TTC549 (cell line): ENCODE data around the gene SLC38A7.
A peak's percentile ranks its signal among the peaks of the same experiment; 100 is the strongest.
"Not testable (repeated sequence)": the region's sequence is repeated elsewhere in the genome, so short reads cannot be mapped to it uniquely, and the experiment has no call there.

Experiments used
- FAIRE-seq: peaks from 2 replicates; lab custom pipeline; 2012; peaks lifted over from hg19 to GRCh38; lab: Jason Lieb, UNC

The SLC38A7 gene

DNA sequence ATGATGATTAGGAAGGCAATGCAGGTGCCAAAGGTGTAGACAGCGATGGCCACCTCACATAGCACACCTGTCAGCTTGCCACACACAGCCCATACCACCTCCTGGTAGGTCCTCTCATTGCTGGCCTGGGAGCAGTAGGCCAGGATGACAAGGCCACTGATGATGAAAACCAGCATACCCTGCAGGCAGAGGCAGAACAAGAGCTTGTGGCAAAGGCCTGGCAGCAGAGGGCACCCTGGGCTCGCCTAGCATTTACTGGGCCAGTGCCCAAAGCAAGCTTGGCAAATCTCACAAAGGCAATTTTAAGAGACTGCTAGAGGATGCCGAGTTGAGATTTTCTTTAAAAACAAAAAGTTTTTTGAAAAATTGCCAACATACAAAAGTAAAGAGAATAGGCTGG, 5.9 kb downstream of the SLC38A7 start:
- FAIRE-seq = no peak

DNA sequence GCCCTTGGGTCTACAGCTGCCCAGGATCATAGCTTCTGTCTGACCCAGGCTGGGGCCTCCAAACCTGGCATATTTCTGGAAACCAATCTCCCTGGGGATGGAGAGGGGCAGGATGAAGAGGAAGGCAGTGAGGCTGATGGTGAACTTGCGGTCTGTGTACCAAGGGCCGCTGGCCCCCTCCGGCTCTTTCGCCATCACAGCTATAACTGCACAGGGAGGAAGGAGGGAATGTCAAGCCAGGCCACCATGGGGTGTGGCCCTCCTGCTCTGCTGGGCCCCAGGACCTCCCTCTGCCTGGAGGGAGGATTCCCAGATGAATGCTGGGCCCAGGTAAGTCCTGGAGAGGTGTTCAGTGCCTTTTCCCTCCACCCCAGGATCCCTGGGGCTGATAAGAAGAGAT, 6.3 kb downstream of the SLC38A7 start:
- no peak for FAIRE-seq

DNA sequence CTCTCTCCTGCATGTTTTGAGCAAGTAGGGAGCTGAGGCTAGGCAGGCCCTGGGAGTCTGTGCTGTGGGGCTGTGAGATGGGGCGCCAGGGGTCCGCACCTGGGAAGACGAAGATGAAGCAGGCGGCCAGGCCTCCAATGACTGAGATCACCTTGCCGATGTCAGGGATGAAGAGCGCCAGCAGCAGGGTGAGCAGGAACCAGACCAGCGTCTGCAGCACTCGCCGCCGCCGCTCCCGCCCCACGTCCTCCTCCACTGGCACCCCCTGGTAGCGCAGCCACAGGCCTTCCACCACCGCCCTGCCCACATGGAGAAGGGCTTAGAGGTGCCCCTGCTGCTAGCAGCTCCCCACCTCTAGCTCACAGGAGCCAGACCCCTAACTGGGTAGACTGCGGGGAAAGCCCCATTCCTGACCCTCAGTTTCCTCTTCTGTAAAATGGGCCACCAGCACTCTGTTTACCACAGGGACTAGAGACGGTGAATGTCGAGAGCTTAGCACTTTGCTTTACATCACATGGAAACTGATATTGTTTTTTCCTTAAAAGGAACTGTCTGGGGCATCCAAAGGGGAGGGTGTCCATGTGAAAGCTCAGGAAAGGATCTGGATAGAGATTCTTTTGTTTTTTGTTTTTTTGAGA, 13.5 kb downstream of the SLC38A7 start:
- FAIRE-seq = no peak

DNA sequence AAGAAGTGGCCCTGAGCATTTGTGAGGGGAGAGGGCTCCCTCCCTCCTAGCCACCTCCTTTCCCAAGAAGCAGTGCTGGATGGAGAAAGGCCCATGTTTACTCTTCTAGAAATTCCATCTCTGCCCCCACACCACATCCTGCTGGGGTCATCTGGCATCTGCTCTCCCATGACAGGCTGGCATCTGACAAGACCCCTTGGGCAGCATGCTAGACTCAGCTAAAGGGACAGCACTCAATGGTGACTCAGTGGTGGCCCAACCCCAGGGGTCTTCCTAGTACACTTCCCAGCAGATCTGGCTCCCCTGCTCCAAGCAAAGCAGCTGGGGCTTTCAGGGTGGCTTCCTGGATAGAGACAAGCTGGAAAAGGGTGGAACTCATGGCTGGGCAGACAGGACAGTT, 14.4 kb downstream of the SLC38A7 start:
- FAIRE-seq = no peak

DNA sequence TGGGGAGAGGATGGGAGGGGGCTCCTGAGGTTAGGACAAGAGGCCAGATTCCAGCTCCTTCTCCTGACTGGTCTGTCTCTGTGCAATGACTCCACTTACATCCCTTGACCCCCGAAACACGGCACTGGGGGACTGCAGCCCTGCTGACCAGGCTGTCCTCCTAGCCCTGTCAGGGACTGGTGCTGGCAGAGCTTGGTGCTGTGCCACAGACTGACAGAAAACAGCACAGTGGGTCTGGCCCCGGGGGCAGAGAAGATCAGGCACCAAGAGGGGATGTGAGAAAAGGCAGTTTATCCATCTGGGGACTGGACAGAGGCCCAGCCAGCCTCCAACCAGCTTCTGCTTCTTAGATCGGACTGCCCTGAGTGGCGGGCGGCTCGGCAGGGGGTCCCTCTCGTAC, 19.4 kb downstream of the SLC38A7 start:
- no peak for FAIRE-seq

DNA sequence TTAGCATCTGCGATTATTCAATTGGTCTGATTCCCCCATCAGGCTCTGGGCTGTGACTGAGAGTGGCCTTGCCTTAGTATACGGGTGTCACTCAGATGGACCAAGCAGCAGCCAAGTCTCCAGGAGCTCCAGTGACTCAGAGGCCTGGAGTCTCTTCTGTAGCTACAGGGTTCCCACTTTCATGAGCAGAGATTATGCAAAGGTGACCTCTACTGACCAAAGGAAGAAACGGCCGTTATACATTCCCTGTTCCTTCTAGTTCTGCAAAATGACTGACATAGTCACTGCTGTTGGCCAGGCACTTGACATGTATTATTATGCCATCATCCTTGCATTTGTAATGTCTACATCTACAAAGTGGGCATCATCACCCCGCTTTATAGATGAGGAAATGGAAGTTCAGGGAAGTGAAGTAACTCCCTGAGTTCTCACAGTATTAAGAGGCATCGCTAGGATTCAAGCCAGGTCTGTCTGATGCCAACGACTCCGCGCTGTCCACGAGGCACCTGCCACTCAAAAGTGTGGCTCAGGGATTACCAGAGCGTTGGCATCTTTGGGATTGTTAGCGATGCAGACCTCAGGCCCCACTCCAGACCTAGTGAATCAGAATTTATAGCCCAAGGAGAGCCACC, 23.3 kb downstream of the SLC38A7 start:
- peak; percentile 72 for FAIRE-seq

DNA sequence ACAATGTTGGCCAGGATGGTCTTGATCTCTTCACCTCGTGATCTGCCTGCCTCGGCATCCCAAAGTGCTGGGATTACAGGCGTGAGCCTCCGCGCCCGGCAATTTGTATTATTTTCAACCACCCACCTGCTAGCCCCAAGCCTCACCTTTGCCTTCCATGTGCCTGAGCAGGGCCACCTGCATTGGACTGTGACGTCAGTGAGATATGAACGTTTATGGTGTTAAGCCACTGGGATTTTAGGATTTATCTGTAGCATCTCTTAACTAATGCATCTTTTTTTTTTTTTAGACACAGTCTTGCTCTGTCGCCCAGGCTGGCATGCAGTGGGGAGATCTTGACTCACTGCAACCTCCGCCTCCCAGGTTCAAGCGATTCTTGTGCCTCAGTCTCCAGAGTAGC, 24.7 kb downstream of the SLC38A7 start:
- FAIRE-seq = not testable (repeated sequence)

DNA sequence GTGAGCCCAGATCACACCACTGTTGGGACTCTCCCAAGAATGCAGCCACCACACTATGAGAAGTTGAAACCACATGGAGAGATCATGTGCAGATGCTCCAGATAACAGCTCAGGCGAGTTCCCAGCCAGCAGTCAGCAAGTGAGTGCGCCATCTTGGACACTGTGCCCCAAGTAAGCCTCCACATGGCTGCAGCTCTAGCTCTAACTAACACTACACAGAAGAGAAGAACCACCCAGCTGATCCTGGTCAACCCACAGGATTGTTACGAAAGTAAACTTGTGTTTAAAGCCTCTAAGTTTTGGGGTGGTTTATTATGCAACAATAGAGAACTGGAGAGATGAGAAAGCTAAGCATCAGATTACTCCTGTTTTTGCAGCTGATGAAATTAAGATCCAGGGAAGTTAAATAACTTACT, 25.8 kb downstream of the SLC38A7 start:
- FAIRE-seq = no peak

DNA sequence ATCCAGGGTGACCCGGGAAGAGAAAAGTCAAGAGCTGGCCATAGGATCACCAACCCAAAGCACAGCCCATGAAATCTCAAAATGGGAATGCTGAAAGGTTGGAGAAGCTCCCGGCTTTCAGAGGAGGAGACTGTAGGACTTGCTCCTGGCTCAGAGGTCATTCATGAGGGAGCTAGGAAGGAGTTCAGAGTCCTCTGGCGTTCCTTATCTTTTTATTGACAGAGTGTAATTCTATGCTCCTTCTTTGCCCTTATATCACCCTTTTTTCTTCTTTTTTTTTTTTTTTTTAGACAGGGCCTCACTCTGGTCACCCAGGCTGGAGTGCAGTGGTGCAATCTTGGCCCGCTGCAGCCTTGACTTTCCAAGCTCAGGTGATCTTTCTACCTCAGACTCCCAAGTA, 27.7 kb downstream of the SLC38A7 start:
- FAIRE-seq = no peak

DNA sequence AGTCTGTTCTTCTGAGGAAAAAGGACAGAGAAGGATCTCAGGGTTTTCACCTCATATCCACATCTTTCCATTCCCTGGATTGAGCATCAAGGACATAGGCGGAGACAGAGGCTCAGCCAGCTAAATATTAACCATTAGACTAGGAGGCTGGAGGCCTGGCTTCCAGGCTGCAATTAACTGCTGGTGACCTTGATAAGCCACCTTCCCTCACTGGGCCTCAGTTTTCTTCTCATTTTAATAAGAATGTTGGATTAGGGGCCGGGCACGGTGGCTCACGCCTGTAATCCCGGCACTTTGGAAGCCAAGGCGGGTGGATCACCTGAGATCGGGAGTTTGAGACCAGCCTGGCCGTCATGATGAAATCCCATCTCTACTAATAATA, 29.4 kb downstream of the SLC38A7 start:
- FAIRE-seq = no peak

DNA sequence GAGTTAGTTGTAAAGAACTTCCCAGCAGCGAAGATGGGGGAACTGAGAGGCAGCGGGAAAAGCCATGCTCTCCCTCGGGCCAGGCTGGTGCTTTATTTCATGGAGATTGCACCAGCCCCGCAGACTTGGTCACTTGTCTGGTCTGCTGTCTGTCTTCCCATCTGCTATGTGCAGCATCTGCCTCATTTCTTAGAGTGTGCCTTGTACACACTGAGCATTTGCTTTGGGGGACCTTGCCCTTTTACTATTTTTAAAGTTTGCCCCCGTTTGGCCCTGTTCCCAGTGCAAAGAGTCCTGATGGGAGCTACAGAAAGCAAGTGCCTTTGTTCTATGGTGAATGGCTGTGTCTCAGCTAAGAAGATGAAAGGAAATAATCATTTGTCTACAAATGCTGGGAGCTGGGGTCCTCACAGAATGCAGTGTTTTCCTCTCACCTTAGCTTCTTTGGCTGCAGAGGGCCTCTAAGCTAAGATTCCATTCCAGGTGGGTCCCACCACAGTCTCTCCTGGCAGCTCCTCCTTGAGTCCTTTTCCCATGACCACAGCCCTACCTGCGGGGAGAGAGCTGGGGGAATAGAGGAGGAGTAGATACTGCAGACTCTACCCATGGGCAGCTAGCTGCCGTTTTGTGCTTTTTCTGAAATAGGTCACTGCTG, 29.9 kb downstream of the SLC38A7 start:
- no peak for FAIRE-seq

DNA sequence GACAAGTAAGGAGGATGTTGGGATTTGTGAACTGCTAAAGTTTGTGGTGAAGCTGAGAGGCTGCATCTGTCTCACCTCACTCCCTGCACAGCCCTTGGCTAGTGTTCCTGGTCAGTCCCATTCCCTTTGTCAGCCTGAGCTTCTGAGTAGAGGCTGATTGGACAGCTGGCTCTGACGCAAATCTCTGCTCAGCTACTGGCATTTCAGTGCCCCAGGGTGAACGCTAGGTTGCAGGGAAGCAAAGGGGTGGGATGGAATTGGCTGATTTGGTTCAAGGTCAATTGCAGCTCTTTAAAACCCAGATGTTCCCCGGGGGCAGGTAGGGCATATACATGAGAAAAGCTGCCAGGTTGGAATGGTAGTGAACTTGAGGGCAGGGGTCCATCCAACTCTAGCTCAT, 31.8 kb downstream of the SLC38A7 start:
- no peak for FAIRE-seq

DNA sequence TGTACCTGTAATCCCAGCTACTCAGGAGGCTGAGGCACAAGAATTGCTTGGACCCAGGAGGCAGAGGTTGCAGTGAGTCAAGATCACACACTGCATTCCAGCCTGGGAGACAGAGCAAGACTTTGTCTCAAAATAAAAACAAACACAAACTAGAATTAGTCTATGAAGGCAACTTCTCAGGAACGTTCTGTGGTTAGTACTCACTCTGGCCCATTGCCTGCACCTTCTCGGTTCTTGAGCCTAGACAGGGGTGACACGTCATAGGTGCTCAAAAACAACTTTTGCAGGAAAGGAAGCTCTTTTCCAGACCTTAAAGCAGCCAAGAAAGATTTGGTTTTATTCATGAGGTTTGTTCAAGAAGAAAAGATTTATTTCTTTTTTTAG, 32.6 kb downstream of the SLC38A7 start:
- no peak for FAIRE-seq

DNA sequence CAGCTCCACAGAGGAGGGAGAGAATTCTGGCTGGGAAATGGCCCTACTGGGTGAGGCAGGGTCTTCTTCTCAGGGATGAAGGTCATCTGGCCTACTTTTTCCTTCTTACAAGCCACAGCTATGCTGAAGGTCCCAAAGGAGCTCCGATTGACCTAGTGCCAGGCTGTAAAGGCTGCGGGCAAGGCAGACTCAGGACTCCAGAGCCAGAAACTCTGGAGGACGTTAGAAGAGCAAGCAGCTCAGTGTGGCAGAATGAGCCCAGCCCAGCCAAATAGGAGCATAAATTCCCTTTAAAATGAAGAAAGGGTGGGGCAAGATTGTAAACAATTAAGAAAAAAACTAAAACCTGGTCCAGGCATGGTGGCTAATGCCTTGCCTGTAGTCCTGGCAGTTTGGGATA, 34.9 kb downstream of the SLC38A7 start:
- FAIRE-seq = no peak

DNA sequence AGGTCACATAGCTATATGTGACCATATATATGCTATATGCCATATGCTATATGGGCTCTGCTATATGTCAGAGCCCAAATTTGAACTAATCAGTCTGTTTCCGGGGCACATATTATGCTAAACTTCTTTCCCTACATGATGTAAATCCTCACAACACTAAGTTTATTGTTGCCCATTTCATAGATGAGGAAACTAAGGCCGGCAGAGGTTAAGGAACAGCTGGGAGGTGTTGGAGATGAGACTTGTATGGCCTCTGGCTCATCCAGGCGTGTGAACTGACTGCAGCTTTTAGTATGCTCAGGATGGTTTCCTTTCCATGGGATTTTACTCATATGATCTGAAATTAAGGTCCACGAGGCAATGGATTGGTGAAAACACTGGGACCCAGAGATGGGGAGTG, 37.5 kb downstream of the SLC38A7 start:
- FAIRE-seq = no peak

DNA sequence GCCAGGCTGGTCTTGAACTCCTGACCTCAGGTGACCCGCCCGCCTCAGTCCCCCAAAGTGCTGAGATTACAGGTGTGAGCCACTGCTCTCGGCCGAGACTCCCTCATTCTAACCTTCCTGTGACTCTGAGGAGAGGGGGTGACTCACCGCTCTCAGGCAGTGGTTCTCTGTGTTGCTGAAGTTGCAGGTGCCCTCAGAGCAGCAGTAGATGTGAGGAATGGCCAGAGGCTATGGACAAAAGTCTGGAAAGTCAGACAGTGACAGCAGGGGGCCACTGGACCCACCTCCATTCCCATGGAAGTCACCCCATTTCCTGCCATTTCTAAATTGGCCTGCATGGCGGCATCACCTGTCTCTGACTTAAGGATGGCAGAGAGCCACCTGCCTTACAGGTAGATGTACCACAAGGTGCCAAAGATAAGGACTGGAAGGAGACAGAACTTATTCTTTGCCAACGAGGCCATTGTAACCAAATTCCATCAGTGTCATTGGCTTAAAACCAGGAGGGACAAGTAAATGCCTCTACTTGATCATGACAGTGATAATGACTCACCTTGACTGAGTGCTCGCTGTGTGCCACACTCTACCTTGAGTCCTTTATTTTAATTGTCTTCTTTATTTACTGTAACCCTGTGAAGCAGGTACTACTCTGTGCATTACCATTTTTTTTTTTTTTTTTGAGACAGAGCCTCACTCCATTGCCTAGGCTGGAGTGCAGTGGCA, 39.6 kb downstream of the SLC38A7 start:
- FAIRE-seq = no peak

DNA sequence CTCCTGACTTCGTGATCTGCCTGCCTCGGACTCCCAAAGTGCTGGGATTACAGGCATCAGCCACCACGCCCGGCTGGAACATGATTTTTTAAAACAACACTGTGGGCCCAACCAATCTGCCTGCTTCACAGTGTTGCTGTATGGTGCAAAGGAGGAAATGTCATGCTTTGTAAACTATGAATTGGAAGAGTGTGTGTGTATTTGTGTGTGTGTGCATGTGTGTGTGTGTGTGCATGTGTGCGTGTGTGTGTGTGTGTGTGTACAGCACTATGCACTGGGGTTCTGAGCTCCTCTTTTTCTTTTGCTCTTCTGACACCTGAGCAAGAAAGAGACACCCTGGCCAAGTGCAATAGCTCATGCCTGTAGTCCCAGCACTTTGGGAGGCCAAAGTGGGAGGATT, 40.5 kb downstream of the SLC38A7 start:
- no peak for FAIRE-seq

DNA sequence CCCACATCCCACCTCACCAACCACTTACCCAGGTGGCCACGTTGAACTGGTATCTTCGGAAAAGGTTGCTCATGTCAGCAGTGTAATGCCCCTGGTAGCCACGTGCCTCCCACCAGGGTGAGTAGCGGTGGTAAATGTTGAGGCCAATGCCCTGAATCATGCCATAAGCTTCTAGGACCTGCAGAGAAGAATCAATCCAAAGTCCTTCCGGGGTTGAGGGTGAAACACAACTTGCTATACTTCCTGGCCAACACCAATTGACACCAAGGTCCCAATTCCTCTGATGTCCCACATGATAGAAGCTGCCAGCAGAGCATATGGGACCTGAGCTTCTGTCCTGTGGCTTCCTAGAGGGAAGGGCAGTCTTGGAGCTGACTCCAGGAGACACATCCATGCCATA, 43.6 kb downstream of the SLC38A7 start:
- FAIRE-seq = no peak

DNA sequence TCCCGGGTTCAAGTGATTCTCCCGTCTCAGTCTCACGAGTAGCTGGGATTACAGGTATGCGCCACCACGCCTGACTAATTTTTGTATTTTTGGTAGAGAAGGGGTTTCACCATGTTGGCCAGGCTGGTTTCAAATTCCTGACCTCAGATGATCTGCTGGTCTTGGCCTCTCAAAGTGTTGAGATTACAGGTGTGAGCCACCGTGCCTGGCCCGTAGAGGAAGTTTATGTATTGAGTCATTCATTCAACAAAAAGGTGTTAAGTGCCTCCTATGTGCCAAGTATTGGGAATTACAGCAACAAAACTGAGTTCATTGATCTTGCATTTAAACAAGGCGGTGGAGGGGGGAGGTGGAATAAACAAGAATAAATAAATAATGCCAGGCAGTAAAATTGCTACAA, 44.7 kb downstream of the SLC38A7 start:
- no peak for FAIRE-seq

DNA sequence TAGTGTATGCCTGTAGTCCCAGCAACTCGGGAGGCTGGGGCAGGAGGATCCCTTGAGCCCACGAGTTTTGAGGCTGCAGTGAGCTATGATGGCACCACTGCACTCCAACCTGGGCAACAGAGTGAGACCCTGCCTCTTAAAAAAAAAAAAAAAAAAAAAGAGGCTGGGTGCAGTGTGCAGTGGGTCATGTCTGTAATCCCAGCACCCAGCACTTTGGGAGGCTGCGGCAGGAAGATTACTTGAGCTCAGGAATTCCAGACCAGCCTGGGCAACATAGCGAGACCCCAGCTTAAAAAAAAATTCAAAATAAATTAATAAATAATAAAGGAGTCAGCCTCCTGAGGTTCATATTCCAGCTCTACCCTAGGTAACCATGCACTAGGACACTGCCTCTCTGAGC, 45.3 kb downstream of the SLC38A7 start:
- no peak for FAIRE-seq

DNA sequence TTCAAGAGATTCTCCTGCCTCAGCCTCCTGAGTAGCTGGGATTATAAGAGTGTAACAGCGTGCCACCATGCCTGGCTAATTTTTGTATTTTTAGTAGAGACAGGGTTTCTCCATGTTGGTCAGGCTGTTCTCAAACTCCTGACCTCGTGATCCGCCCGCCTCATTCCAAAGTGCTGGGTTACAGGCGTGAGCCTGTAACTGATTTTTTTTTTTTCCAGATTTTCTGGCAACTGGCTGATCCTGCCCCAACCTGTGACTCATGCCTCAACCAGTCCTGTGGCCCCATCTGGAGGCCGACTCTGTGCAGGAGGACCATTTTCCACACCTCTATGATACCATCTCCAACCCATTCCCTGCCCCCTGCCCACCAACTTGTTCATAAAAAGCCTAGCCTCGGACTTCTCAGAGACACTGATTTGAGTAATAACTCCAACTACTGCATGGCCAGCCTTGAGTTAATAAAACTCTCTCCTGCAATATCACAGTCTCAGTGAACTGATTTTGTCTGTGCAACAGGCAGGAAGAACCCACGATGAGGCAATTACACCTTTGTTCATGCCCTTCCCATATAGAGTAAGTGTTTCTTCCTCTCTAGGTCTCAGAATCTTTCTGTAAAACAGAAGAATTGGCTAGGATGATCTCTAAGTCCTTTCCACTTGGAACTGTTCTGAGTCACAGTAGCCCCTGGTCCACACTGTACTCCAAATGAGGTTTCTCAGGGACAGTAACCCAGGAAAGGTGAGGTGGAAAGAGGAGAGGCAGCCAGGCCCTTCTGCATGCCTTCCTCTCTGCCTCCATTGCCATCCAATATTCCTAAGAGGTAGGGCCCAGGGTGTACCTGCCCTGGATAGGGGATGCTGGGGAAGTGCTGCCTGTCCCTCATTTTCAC, 46.2 kb downstream of the SLC38A7 start:
- FAIRE-seq = no peak

DNA sequence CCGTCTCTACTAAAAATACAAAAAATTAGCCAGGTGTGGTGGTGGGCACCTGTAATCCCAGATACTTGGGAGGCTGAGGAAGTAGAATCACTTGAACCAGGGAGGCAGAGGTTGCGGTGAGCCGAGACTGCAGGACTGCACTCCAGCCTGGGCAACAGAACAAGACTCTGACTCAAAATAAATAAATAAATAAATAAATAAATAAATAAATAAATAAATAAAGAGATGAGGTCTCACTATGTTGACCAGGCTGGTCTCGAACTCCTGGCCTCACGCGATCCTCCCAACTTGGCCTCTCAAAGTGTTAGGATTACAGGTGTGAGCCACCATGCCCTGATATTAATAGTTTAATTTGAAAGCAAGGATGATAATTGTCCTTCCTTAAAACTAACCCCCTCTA, 47.5 kb downstream of the SLC38A7 start:
- not testable (repeated sequence) for FAIRE-seq
